ENCODE data around the gene C1QTNF7.

GRCh38 chr4:15457406-15458201 is 29.8 kb downstream of the C1QTNF7 start:
- TF ChIP-seq REST (IDR thresholded peaks at IDR 0.05; ENCODE audit: low read depth) (no peak), CREB1 (IDR thresholded peaks at IDR 0.05; ENCODE audit: low read depth) (no peak), YY1 (IDR thresholded peaks at IDR 0.05; ENCODE audit: low read depth) (no peak), EP300 (IDR thresholded peaks at IDR 0.05; ENCODE audit: borderline replicate concordance) (no peak), TAF1 (IDR thresholded peaks at IDR 0.05; ENCODE audit: low read depth) (no peak), NFIC (IDR thresholded peaks at IDR 0.05) (no peak)

Data from Ishikawa (cell line).